Prostate gland (tissue), 2 donors: ENCODE measurements around the gene E2F4.

Experiments
- CTCF ChIP-seq, 4 experiments: fragments of 200-600 bp in 2 of 4; fragments of 450-650 bp in 2 of 4; sonication (generic) in 2 of 4; IDR thresholded peaks; 1 replicate in 3 of 4; 2 replicates in 1 of 4; pipeline ENCODE4 v1.5.1; 2016 to 2019; ENCODE audit warnings: antibody characterized with exemption in 4 of 4, mild to moderate bottlenecking in 2 of 4, moderate library complexity in 2 of 4
- POLR2A ChIP-seq: fragments of 450-650 bp; IDR thresholded peaks from one replicate; pipeline ENCODE4 v1.6.1; 2016; ENCODE audit warnings: antibody characterized with exemption, mild to moderate bottlenecking
- POLR2AphosphoS5 ChIP-seq: sonication (generic); formaldehyde crosslinking; IDR thresholded peaks from one replicate; pipeline ENCODE4 v1.6.1; 2017; ENCODE audit warnings: antibody characterized with exemption

GRCh38 chr16:67183284-67183626 is 8.7 kb upstream of the E2F4 start:
- TF ChIP-seq POLR2AphosphoS5 (no peak), CTCF (IDR thresholded peaks at IDR 0.05) (no peak), POLR2A (no peak)
